GM12865 (cell line): Measurements from ENCODE around the gene HHIP.

Source experiments
- DNase-seq: peaks from one replicate; pipeline ENCODE4 v3.0.0; 2010; ENCODE audit warnings: low read depth
- H3K4me3 ChIP-seq: 2 replicates; pipeline ENCODE4 v1.5.1; 2011; ENCODE audit warnings: mild to moderate bottlenecking, low read depth, low read length, control low read depth
- TF ChIP-seq, protein P1 (sequence below): IDR thresholded peaks from 2 replicates; pipeline ENCODE4 v1.5.1; 2011; ENCODE audit warnings: low read length, control low read depth, low read depth, inconsistent platforms; ENCODE audit not compliant: insufficient read depth; ENCODE audit errors: missing control alignments

The HHIP gene

GRCh38 chr4:144647095-144647561 is 1.2 kb downstream of the HHIP start:
- H3K4me3 ChIP-seq: no peak overlapping the region
- TF ChIP-seq, protein P1, sequence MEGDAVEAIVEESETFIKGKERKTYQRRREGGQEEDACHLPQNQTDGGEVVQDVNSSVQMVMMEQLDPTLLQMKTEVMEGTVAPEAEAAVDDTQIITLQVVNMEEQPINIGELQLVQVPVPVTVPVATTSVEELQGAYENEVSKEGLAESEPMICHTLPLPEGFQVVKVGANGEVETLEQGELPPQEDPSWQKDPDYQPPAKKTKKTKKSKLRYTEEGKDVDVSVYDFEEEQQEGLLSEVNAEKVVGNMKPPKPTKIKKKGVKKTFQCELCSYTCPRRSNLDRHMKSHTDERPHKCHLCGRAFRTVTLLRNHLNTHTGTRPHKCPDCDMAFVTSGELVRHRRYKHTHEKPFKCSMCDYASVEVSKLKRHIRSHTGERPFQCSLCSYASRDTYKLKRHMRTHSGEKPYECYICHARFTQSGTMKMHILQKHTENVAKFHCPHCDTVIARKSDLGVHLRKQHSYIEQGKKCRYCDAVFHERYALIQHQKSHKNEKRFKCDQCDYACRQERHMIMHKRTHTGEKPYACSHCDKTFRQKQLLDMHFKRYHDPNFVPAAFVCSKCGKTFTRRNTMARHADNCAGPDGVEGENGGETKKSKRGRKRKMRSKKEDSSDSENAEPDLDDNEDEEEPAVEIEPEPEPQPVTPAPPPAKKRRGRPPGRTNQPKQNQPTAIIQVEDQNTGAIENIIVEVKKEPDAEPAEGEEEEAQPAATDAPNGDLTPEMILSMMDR: no peak
- no peak for DNase-seq

DNA sequence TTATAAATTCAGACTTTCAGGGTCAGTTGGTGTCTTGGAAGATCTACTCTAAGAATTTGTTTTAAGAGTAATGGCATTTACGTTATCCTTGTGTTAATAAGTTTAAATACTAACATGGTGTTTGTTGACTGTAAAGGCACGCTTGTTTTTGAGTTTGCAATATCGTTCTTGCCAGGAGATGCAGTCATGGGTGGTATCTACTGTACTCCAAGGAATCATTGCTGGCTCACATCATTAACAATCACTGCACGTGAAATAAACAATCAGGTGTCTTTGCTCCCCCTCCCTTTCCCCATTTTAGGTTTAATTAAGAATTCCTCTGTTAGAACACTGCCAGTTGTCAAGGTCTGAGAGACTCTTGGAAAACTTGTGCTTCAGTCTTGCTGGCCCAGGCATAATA is 1.6 kb downstream of the HHIP start:
- H3K4me3 ChIP-seq: no peak overlapping the region

DNA sequence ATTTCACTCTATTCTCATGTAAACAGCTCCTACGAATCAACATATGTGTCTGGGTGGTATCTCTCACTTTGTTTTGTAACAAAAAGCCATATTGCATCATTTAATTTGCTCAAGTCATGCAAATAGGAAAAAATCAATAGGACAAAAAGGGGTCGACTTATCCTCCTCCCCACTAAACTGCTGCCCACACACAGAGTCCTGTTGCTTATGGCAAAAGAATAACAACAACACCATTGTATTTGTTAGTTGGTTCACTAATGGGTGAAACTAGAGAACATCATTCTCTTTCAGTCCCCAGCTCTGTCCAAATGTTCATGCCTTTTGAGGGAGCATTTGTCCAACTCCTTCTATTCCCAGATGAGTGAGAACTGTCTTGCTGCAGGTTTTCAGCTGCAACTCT is 2.1 kb downstream of the HHIP start:
- TF ChIP-seq, protein P1: no peak

More for the DNA sequence above, 1.6 kb downstream of the HHIP start:
- DNase-seq: no peak
- TF ChIP-seq, protein P1: no peak

DNA sequence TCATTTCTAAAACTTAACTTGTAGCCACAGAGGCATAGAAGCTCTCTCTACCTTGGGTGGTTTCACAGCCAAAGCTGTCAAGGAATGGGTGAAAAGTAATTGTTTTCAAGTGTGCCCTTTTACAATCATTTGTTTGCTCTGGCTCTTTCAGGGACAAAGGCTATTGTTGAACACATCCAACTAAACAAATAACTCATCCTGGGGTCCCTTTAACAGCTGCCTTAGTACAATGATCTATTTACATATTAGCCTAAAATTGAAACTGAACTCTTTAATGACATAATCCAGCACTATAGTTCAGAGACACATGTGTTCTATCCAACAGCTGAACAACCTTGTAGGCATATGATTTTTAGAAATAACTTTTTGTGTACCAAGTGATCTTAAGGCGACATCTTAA is 3.7 kb downstream of the HHIP start:
- TF ChIP-seq, protein P1: no peak
- H3K4me3 ChIP-seq: no peak overlapping the region
- no peak for DNase-seq

More for the DNA sequence above, 2.1 kb downstream of the HHIP start:
- H3K4me3 ChIP-seq: no peak overlapping the region
- DNase-seq: no peak

- no peak overlapping the region for H3K4me3 ChIP-seq
- DNase-seq: no peak
- TF ChIP-seq, protein P1: no peak
These were observed 4.5 kb downstream of the HHIP start for GRCh38 chr4:144650311-144651005.

DNA sequence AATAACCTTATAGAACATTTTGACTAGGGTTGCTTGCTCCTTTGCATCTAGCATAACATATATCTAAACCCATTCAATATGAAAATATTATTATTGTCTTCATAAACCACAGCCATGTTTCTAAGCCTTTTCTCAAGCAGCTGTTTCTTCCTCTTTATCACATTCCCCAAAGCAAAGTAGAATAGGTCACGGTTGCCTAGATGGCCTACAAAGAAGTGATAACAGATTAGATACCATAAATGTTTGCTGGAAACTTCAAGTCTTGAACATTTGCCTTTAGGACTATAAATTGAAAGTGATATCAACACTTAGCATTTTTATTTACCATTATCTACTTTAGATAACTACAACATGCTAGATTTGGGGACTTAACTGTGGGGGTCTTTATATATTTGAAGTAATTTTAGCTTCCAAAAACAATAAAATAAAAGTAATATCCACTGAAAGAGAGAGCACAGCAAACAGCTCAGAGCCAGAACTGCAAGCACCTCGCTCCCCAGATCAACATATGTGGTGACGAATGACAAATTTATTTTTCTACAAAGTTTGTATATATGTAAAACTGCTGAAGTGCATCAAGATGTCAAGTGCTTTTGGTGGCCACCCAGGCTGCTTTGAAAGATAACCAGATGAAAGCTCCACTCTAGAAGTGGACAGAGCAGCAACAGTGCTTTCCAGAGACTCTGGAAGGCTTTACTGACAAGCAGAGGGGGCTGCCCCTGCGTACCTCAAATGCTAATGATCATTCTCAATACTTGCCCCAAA is 8.0 kb downstream of the HHIP start:
- TF ChIP-seq, protein P1: no peak
- no peak for DNase-seq

More for the DNA sequence above, 8.0 kb downstream of the HHIP start:
- no peak overlapping the region for H3K4me3 ChIP-seq
